MM.1S (cell line): ENCODE measurements around the gene ECT2L.

Source experiments
- DNase-seq: peaks from one replicate; pipeline ENCODE4 v3.0.0-alpha.2; 2015
- H2AFZ ChIP-seq: fragments of 300-600 bp; sonication (generic); 2 replicates; pipeline ENCODE4 v1.6.0; 2016; ENCODE audit warnings: antibody characterized with exemption, low read length
- H3F3A ChIP-seq: fragments of 300-600 bp; sonication (generic); 2 replicates; pipeline ENCODE4 v1.6.1; 2016; ENCODE audit warnings: mild to moderate bottlenecking, antibody characterized with exemption, low read length, moderate library complexity, mixed read lengths; ENCODE audit not compliant: insufficient read depth
- H3K27ac ChIP-seq: fragments of 300-600 bp; sonication (generic); 2 replicates; pipeline ENCODE4 v1.5.1; 2016; ENCODE audit warnings: mild to moderate bottlenecking, low read length
- H3K27me3 ChIP-seq: fragments of 300-600 bp; sonication (generic); replicated peaks from 2 replicates; pipeline ENCODE4 v1.6.0; 2016; ENCODE audit warnings: low read length; ENCODE audit not compliant: insufficient read depth
- H3K36me3 ChIP-seq: fragments of 300-600 bp; sonication (generic); replicated peaks from 2 replicates; pipeline ENCODE4 v1.6.1; 2016; ENCODE audit warnings: mild to moderate bottlenecking, low read length, mixed read lengths; ENCODE audit not compliant: insufficient read depth
- H3K4me1 ChIP-seq: fragments of 300-600 bp; sonication (generic); 2 replicates; pipeline ENCODE4 v1.6.1; 2016; ENCODE audit warnings: low read length, mixed read lengths
- H3K4me2 ChIP-seq: fragments of 300-600 bp; sonication (generic); 2 replicates; pipeline ENCODE4 v1.6.0; 2016; ENCODE audit warnings: low read depth, low read length
- H3K4me3 ChIP-seq: fragments of 300-600 bp; sonication (generic); 2 replicates; pipeline ENCODE4 v1.5.1; 2016; ENCODE audit warnings: low read length, mixed read lengths
- H3K79me2 ChIP-seq: fragments of 300-600 bp; sonication (generic); 2 replicates; pipeline ENCODE4 v1.6.1; 2016; ENCODE audit warnings: mixed run types, low read length, mixed read lengths
- H3K9ac ChIP-seq: fragments of 300-600 bp; sonication (generic); 2 replicates; pipeline ENCODE4 v1.6.1; 2016; ENCODE audit warnings: low read length, mixed read lengths
- H3K9me2 ChIP-seq: fragments of 300-600 bp; sonication (generic); replicated peaks from 2 replicates; pipeline ENCODE4 v1.6.1; 2016; ENCODE audit warnings: mild to moderate bottlenecking, low read length, mixed read lengths; ENCODE audit not compliant: insufficient read depth
- H3K9me3 ChIP-seq: fragments of 300-600 bp; sonication (generic); replicated peaks from 2 replicates; pipeline ENCODE4 v1.6.1; 2016; ENCODE audit warnings: mild to moderate bottlenecking, low read length, mixed read lengths; ENCODE audit not compliant: insufficient read depth
- H4K20me1 ChIP-seq: fragments of 300-600 bp; sonication (generic); 2 replicates; pipeline ENCODE4 v1.6.1; 2016; ENCODE audit warnings: mild to moderate bottlenecking, low read length, moderate library complexity, mixed read lengths; ENCODE audit not compliant: insufficient read depth
- EZH2 ChIP-seq: fragments of 300-600 bp; sonication (generic); optimal IDR thresholded peaks from 2 replicates; pipeline ENCODE3; 2017; ENCODE audit warnings: low read depth, mild to moderate bottlenecking, antibody characterized with exemption, low read length, mixed read lengths
- EZH2phosphoT487 ChIP-seq: fragments of 300-600 bp; sonication (generic); IDR thresholded peaks from 2 replicates; pipeline ENCODE4 v1.6.1; 2018; ENCODE audit warnings: antibody characterized with exemption, low read length
- TF ChIP-seq, protein P1 (sequence below): fragments of 300-600 bp; sonication (generic); IDR thresholded peaks from 2 replicates; pipeline ENCODE4 v1.5.1; 2016; ENCODE audit warnings: antibody characterized with exemption, low read length, mixed read lengths

Gene ECT2L

DNA sequence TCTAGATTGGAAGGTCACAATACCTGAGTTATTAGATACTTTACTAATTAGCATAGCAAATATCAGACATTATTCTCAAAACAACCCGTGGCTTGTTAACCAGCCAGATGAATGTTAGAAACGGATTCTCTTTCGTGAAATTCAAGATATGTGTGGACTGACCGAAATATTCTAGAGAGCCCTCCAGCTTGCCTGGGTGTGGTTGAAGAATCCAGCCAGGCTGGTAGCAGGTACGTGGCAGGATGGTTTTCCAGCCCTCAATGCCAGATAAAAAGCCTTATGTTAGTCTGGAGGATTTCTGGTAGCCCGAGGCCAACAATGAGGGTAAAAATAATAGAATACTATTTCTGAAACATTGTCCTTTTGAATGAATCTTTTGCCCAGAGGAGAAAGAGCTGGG lies 19.3 kb downstream of the ECT2L start:
- Histone ChIP-seq H3K36me3 (no peaks in the 10 kb centered on the region), H3K27me3 (no peaks in the 10 kb centered on the region), H3K9me3 (no peaks in the 10 kb centered on the region), H3K79me2 (no peaks in the 10 kb centered on the region), H3K4me3 (no peak overlapping the region), H3K4me1 (no peaks in the 10 kb centered on the region), H3K4me2 (no peak overlapping the region), H3K27ac (no peak overlapping the region), H2AFZ (no peak overlapping the region), H3K9me2 (no peaks in the 10 kb centered on the region), H3F3A (no peaks in the 10 kb centered on the region), H4K20me1 (no peaks in the 10 kb centered on the region), H3K9ac (no peak overlapping the region)
- no peak for DNase-seq
- TF ChIP-seq EZH2phosphoT487 (no peak), EZH2 (no peak)
- TF ChIP-seq, protein P1, sequence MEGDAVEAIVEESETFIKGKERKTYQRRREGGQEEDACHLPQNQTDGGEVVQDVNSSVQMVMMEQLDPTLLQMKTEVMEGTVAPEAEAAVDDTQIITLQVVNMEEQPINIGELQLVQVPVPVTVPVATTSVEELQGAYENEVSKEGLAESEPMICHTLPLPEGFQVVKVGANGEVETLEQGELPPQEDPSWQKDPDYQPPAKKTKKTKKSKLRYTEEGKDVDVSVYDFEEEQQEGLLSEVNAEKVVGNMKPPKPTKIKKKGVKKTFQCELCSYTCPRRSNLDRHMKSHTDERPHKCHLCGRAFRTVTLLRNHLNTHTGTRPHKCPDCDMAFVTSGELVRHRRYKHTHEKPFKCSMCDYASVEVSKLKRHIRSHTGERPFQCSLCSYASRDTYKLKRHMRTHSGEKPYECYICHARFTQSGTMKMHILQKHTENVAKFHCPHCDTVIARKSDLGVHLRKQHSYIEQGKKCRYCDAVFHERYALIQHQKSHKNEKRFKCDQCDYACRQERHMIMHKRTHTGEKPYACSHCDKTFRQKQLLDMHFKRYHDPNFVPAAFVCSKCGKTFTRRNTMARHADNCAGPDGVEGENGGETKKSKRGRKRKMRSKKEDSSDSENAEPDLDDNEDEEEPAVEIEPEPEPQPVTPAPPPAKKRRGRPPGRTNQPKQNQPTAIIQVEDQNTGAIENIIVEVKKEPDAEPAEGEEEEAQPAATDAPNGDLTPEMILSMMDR, result no peak

DNA sequence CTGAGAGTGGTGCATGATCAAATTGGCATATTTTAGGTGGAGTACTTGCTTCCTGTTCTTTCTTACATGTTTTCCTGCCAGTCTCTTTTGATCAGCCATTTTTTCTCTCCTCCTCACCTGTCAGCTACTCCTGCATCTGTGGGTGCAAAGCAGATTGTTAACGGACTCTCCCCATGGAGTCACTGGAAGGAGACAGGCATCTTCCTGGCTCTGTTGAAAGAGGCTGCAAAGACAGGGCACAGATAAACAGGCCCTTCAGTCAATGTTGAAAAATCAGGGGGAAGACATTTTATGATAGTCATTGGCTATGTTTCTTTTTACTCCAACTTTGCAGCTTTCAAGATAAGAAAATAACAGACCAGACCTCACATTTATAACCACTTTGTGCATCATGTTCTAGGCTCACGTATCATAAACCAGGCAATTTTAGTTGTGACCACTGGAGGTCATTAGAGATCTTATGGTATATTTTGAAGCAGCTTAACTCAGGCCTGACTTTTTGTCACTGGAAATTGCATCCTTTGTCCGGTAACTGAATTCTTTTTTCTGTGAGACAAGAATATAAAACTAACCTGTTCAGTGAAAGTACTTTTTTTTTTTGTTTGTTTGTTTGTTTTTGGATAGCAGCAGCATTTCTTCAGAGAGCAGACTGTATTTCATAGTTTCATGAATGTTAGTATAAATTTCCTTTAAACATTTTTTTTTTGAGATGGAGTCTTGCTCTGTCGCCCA lies 20.1 kb downstream of the ECT2L start:
- Histone ChIP-seq H2AFZ (no peak overlapping the region), H4K20me1 (no peaks in the 10 kb centered on the region), H3K27ac (no peak overlapping the region), H3K36me3 (no peaks in the 10 kb centered on the region), H3K4me3 (no peak overlapping the region), H3K27me3 (no peaks in the 10 kb centered on the region), H3K4me1 (0 out of 2 replicates have a peak, but pooled peaks cover 4% of the 10 kb centered on the region), H3K9me3 (no peaks in the 10 kb centered on the region), H3F3A (no peaks in the 10 kb centered on the region), H3K4me2 (no peak overlapping the region), H3K79me2 (no peaks in the 10 kb centered on the region), H3K9me2 (no peaks in the 10 kb centered on the region), H3K9ac (no peak overlapping the region)
- TF ChIP-seq, protein P1, result peak; percentile 66
- TF ChIP-seq EZH2, result no peak
- peak; percentile 71 for DNase-seq

DNA sequence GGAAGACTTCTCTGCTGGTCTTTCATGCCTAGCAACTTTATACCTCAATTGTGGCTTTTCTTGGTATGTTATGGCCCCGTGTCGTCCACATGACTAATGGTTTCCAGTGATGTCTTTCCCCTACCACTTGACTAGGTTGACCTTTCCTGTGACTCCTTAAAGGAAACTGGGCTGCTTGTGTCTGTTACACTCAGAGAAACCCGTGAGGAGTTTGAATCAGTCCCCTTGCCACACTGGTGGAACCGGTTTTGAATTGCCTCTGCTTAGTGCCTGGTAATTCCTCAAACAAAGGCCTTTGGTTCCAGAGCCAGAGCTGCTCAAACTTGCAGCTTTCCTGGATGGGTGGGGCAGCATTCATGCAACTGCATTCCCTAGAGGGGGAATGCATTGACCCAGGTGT lies 21.9 kb downstream of the ECT2L start:
- H3K36me3 ChIP-seq, result no peaks in the 10 kb centered on the region
- H3K27me3 ChIP-seq, result no peaks in the 10 kb centered on the region
- H3K9ac ChIP-seq, result no peak overlapping the region
- H3K4me2 ChIP-seq, result no peak overlapping the region
- 0 out of 2 replicates have a peak, but pooled peaks cover 9% of the 10 kb centered on the region for H3K4me1 ChIP-seq
- H3F3A ChIP-seq, result no peaks in the 10 kb centered on the region
- no peaks in the 10 kb centered on the region for H3K79me2 ChIP-seq
- TF ChIP-seq EZH2, result no peak
- TF ChIP-seq EZH2phosphoT487, result no peak
- TF ChIP-seq, protein P1, result no peak
- no peak overlapping the region for H3K27ac ChIP-seq
- H2AFZ ChIP-seq, result no peak overlapping the region
- no peak for DNase-seq
- no peak overlapping the region for H3K4me3 ChIP-seq
- no peaks in the 10 kb centered on the region for H4K20me1 ChIP-seq
- no peaks in the 10 kb centered on the region for H3K9me2 ChIP-seq
- no peaks in the 10 kb centered on the region for H3K9me3 ChIP-seq
